GM23338 (cell line): ENCODE data around the gene FGGY. TPM values are rescaled to one million over a fixed set of nuclear protein-coding genes. Genes with fewer than 3 reads are reported as not detected.

ENCODE experiments used
- ATAC-seq: fragments of 200-7000 bp; cut with Tn5 transposase; 3 replicates; pipeline ENCODE4 v1.9.1; 2020
- DNase-seq: peaks from one replicate; pipeline ENCODE4 v3.0.0-alpha.2; 2015; ENCODE audit warnings: low spot score
- H2AFZ ChIP-seq: fragments of 200-600 bp; sonication (generic); 2 replicates; pipeline ENCODE4 v1.8.0; 2016; ENCODE audit warnings: antibody characterized with exemption, mild to moderate bottlenecking, moderate library complexity
- H3F3A ChIP-seq: fragments of 200-600 bp; sonication (generic); replicated peaks from 2 replicates; pipeline ENCODE4 v1.8.0; 2017; ENCODE audit warnings: antibody characterized with exemption, mixed run types, low read depth
- H3K27ac ChIP-seq: fragments of 200-600 bp; sonication (generic); 2 replicates; pipeline ENCODE4 v1.6.1; 2016; ENCODE audit warnings: low read depth
- H3K27me3 ChIP-seq: fragments of 200-600 bp; sonication (generic); 2 replicates; pipeline ENCODE4 v1.8.0; 2016; ENCODE audit warnings: mild to moderate bottlenecking, mixed run types, moderate library complexity; ENCODE audit not compliant: insufficient read depth
- H3K36me3 ChIP-seq: fragments of 200-600 bp; sonication (generic); 2 replicates; pipeline ENCODE4 v1.8.0; 2016; ENCODE audit warnings: mild to moderate bottlenecking; ENCODE audit not compliant: insufficient read depth
- H3K4me1 ChIP-seq: fragments of 200-600 bp; sonication (generic); 2 replicates; pipeline ENCODE4 v1.8.0; 2016; ENCODE audit warnings: mild to moderate bottlenecking, moderate library complexity; ENCODE audit not compliant: insufficient read depth
- H3K4me2 ChIP-seq: fragments of 200-600 bp; sonication (generic); 2 replicates; pipeline ENCODE4 v1.7.1; 2017; ENCODE audit warnings: mixed run types
- H3K4me3 ChIP-seq: fragments of 200-600 bp; sonication (generic); 2 replicates; pipeline ENCODE4 v1.6.1; 2016; ENCODE audit warnings: mixed run types
- H3K79me2 ChIP-seq: fragments of 200-600 bp; sonication (generic); replicated peaks from 2 replicates; pipeline ENCODE4 v1.8.0; 2017; ENCODE audit warnings: mild to moderate bottlenecking; ENCODE audit not compliant: insufficient read depth
- H3K9me2 ChIP-seq: fragments of 200-600 bp; sonication (generic); 2 replicates; pipeline ENCODE4 v1.8.0; 2017; ENCODE audit not compliant: insufficient read depth
- H4K20me1 ChIP-seq: fragments of 200-600 bp; sonication (generic); replicated peaks from 2 replicates; pipeline ENCODE4 v1.8.0; 2017; ENCODE audit warnings: mild to moderate bottlenecking; ENCODE audit not compliant: insufficient read depth
- H3K27ac Mint-ChIP-seq: 2 replicates; pipeline ENCODE4 v1.8.0; 2020; ENCODE audit warnings: inconsistent platforms, mild to moderate bottlenecking, moderate library complexity, mixed read lengths
- H3K27me3 Mint-ChIP-seq: 3 replicates; pipeline ENCODE4 v1.8.0; 2022; ENCODE audit warnings: low read depth, mild to moderate bottlenecking, moderate library complexity, mixed read lengths, inconsistent platforms; ENCODE audit not compliant: insufficient read depth, poor library complexity
- H3K36me3 Mint-ChIP-seq: 3 replicates; pipeline ENCODE4 v1.8.0; 2021; ENCODE audit warnings: low read depth, mild to moderate bottlenecking, inconsistent platforms, moderate library complexity, mixed read lengths
- H3K4me1 Mint-ChIP-seq: 3 replicates; pipeline ENCODE4 v1.8.0; 2020; ENCODE audit warnings: mild to moderate bottlenecking, inconsistent platforms, mixed read lengths
- H3K4me3 Mint-ChIP-seq: 3 replicates; pipeline ENCODE4 v1.8.0; 2021; ENCODE audit warnings: moderate library complexity, mild to moderate bottlenecking, inconsistent platforms, mixed read lengths
- H3K9me3 Mint-ChIP-seq: 3 replicates; pipeline ENCODE4 v1.8.0; 2020; ENCODE audit warnings: moderate library complexity, mild to moderate bottlenecking, inconsistent platforms, mixed read lengths
- CTCF ChIP-seq, 2 experiments: fragments of 200-600 bp in 1 of 2; sonication (generic) in 1 of 2; conservative IDR thresholded peaks; 2 replicates each; pipeline versions ENCODE4 v1.5.1 to v1.6.1; 2016 to 2017; ENCODE audit warnings: antibody characterized with exemption in 2 of 2, low read depth in 2 of 2, mild to moderate bottlenecking in 2 of 2, moderate library complexity in 1 of 2
- ETS1 ChIP-seq: IDR thresholded peaks from 2 replicates; pipeline ENCODE4 v1.6.1; 2016; ENCODE audit warnings: antibody characterized with exemption
- EZH2 ChIP-seq: fragments of 200-600 bp; sonication (generic); IDR thresholded peaks from one replicate; pipeline ENCODE4 v1.8.0; 2017; ENCODE audit warnings: antibody characterized with exemption, mild to moderate bottlenecking, low read depth; ENCODE audit not compliant: unreplicated experiment
- EZH2phosphoT487 ChIP-seq: fragments of 200-600 bp; sonication (generic); IDR thresholded peaks from one replicate; pipeline ENCODE4 v1.8.1; 2018; ENCODE audit warnings: antibody characterized with exemption; ENCODE audit not compliant: unreplicated experiment
- JUNB ChIP-seq: IDR thresholded peaks from one replicate; pipeline ENCODE4 v1.6.1; 2016; ENCODE audit warnings: antibody characterized with exemption; ENCODE audit not compliant: unreplicated experiment
- STAT1 ChIP-seq: IDR thresholded peaks from one replicate; pipeline ENCODE4 v1.6.1; 2016; ENCODE audit warnings: antibody characterized with exemption; ENCODE audit not compliant: unreplicated experiment
- ZNF114 ChIP-seq: fragments of 250-450 bp; sonication (Bioruptor Pico); IDR thresholded peaks from 2 replicates; pipeline ENCODE4 v1.5.0; 2020; ENCODE audit warnings: mild to moderate bottlenecking, moderate library complexity
- ZNF331 ChIP-seq: fragments of 250-450 bp; sonication (Bioruptor Pico); IDR thresholded peaks from 2 replicates; pipeline ENCODE4 v1.5.0; 2020; ENCODE audit warnings: low read depth, mild to moderate bottlenecking, moderate library complexity
- ZNF462 ChIP-seq: fragments of 250-450 bp; sonication (Bioruptor Pico); IDR thresholded peaks from 2 replicates; pipeline ENCODE4 v1.5.0; 2020; ENCODE audit warnings: mild to moderate bottlenecking, moderate library complexity
- polyA plus RNA-seq: library from polyadenylated mRNA; unstranded; fragments of >200 nt; fragmentation: Nextera tagmentation; extraction: Ambion mirVana; gene quantifications from 2 replicates; pipeline ENCODE4 v1.2.1, GENCODE V29; 2016
- total RNA-seq: library from RNA; depleted of rRNA; stranded (reverse); fragments of >200 nt; shearing (Covaris generic); gene quantifications from 2 replicates; pipeline ENCODE4 v1.2.3, GENCODE V29; 2014

Gene FGGY
- total and polyA plus RNA-seq, 2 experiments from 2014 or later = 10.9 to 21.4 TPM

GRCh38 chr1:59307591-59307990 is 10.7 kb downstream of the FGGY start:
- no peak overlapping the region for H3K27ac Mint-ChIP-seq
- Histone ChIP-seq H2AFZ (no peak overlapping the region), H3K4me1 (peaks cover 12% of the 10 kb centered on the region), H3K4me2 (no peak overlapping the region), H3K36me3 (0 out of 2 replicates have a peak, but pooled peaks cover 3% of the 10 kb centered on the region), H3K4me3 (no peak overlapping the region), H3K9me2 (no peaks in the 10 kb centered on the region), H3K79me2 (peaks cover 7% of the 10 kb centered on the region; the same call in 1 of the 2 replicates), H3K27ac (no peak overlapping the region), H3F3A (no peaks in the 10 kb centered on the region), H3K27me3 (no peaks in the 10 kb centered on the region), H4K20me1 (no peaks in the 10 kb centered on the region)
- H3K4me3 Mint-ChIP-seq = no peak overlapping the region
- DNase-seq (no peak), ATAC-seq (no peak)
- TF ChIP-seq JUNB (no peak), STAT1 (no peak), EZH2 (no peak), CTCF (conservative IDR thresholded peaks at IDR 0.05; ENCODE audit: low read depth in 2 of 2) (no peak)
- peaks cover 2% of the 10 kb centered on the region; the same call in 2 of the 3 replicates for H3K9me3 Mint-ChIP-seq
- peaks cover 13% of the 10 kb centered on the region for H3K4me1 Mint-ChIP-seq
- H3K27me3 Mint-ChIP-seq = no peaks in the 10 kb centered on the region
- H3K36me3 Mint-ChIP-seq = peaks cover 6% of the 10 kb centered on the region; the same call in 2 of the 3 replicates

- Mint-ChIP-seq H3K27ac (no peak overlapping the region), H3K27me3 (no peaks in the 10 kb centered on the region), H3K9me3 (no peaks in the 10 kb centered on the region; the same call in 2 of the 3 replicates), H3K36me3 (peaks cover 6% of the 10 kb centered on the region; the same call in 2 of the 3 replicates), H3K4me3 (no peak overlapping the region), H3K4me1 (peaks cover 13% of the 10 kb centered on the region)
- TF ChIP-seq EZH2phosphoT487 (no peak), ZNF331 (CRISPR knock-in tag) (no peak), JUNB (no peak), ETS1 (no peak), ZNF462 (CRISPR knock-in tag) (no peak), ZNF114 (CRISPR knock-in tag) (no peak), STAT1 (no peak)
- H3K27ac ChIP-seq = no peak overlapping the region
- no peak overlapping the region for H2AFZ ChIP-seq
- no peaks in the 10 kb centered on the region for H3F3A ChIP-seq
- no peak overlapping the region for H3K4me3 ChIP-seq
- DNase-seq (no peak), ATAC-seq (no peak)
- H3K9me2 ChIP-seq = peaks cover 5% of the 10 kb centered on the region; the same call in 1 of the 2 replicates
- no peaks in the 10 kb centered on the region for H3K27me3 ChIP-seq
- no peaks in the 10 kb centered on the region for H4K20me1 ChIP-seq
- peaks cover 12% of the 10 kb centered on the region for H3K4me1 ChIP-seq
- H3K79me2 ChIP-seq = peaks cover 7% of the 10 kb centered on the region; the same call in 1 of the 2 replicates
- H3K4me2 ChIP-seq = no peak overlapping the region
- H3K36me3 ChIP-seq = 0 out of 2 replicates have a peak, but pooled peaks cover 3% of the 10 kb centered on the region
These were observed 11.9 kb downstream of the FGGY start for GRCh38 chr1:59308839-59309238.
